GM12874 (cell line): ENCODE results near the gene PPCDC.
A peak's percentile ranks its signal among the peaks of the same experiment; 100 is the strongest.

Experiments used
- CTCF ChIP-seq: IDR thresholded peaks from 2 replicates; pipeline ENCODE4 v1.5.1; 2011; ENCODE audit warnings: low read depth, mild to moderate bottlenecking, control low read depth, low read length, moderate library complexity; ENCODE audit not compliant: insufficient read depth

The PPCDC gene

GRCh38 chr15:75027551-75027950 lies 4.2 kb downstream of the PPCDC start:
- no peak for TF ChIP-seq CTCF

GRCh38 chr15:75028991-75029377 lies 5.6 kb downstream of the PPCDC start:
- TF ChIP-seq CTCF, result no peak

GRCh38 chr15:75029378-75030022 lies 6.1 kb downstream of the PPCDC start:
- peak; percentile 90 for TF ChIP-seq CTCF

GRCh38 chr15:75030023-75030413 lies 6.6 kb downstream of the PPCDC start:
- TF ChIP-seq CTCF, result no peak

- no peak for TF ChIP-seq CTCF
These were observed 7.0 kb downstream of the PPCDC start for GRCh38 chr15:75030424-75030823.

GRCh38 chr15:75031848-75032247 lies 8.5 kb downstream of the PPCDC start:
- TF ChIP-seq CTCF, result no peak

- TF ChIP-seq CTCF, result no peak
These were observed 9.0 kb downstream of the PPCDC start for GRCh38 chr15:75032395-75032794.

GRCh38 chr15:75033809-75034208 lies 10.4 kb downstream of the PPCDC start:
- TF ChIP-seq CTCF, result peak; percentile 24; the same call in 1 of the 2 replicates
